ENCODE data around the gene ASCL3.
"Not testable (repeated sequence)": the region's sequence is repeated elsewhere in the genome, so short reads cannot be mapped to it uniquely, and the experiment has no call there.

The ASCL3 gene

GRCh38 chr11:8908099-8908498 lies 34.7 kb downstream of the ASCL3 start:
- DNase-seq, result no peak

- no peak for DNase-seq
Measured at GRCh38 chr11:8907116-8907515, 35.7 kb downstream of the ASCL3 start.

- DNase-seq, result no peak
Measured at GRCh38 chr11:8905528-8906165, 37.2 kb downstream of the ASCL3 start.

GRCh38 chr11:8899119-8899753 lies 43.6 kb downstream of the ASCL3 start:
- DNase-seq, result no peak

GRCh38 chr11:8891185-8891584 lies 51.6 kb downstream of the ASCL3 start:
- not testable (repeated sequence) for DNase-seq

Measured in stimulated activated CD4-positive, alpha-beta T cell treated with anti-CD3 and anti-CD28 coated beads, Interleukin-1b, Interleukin-23, amount 100 ng/mL, for 48 hours (primary cell).